RWPE2 (cell line): ENCODE measurements around the gene DNAH8.

Experiments used
- ATAC-seq: fragments of 200-7000 bp; cut with Tn5 transposase; 3 replicates; pipeline ENCODE4 v1.9.1; 2021; ENCODE audit warnings: low read depth
- DNase-seq: peaks from one replicate; pipeline ENCODE4 v3.0.0-alpha.2; 2020; ENCODE audit warnings: low spot score
- H3K27ac ChIP-seq: fragments of 450-650 bp; 2 replicates; pipeline ENCODE4 v1.5.1; 2017; ENCODE audit warnings: mild to moderate bottlenecking; ENCODE audit not compliant: poor library complexity, severe bottlenecking
- H3K27me3 ChIP-seq: fragments of 250-450 bp; sonication (Bioruptor Pico); 2 replicates; pipeline ENCODE4 v1.5.1; 2021; ENCODE audit warnings: mild to moderate bottlenecking, moderate library complexity; ENCODE audit not compliant: insufficient read depth, poor library complexity, severe bottlenecking
- H3K36me3 ChIP-seq: fragments of 250-450 bp; sonication (Bioruptor Pico); 2 replicates; pipeline ENCODE4 v1.5.1; 2020; ENCODE audit warnings: low read depth, mild to moderate bottlenecking, moderate library complexity
- H3K4me1 ChIP-seq: fragments of 250-450 bp; sonication (Bioruptor Pico); 2 replicates; pipeline ENCODE4 v1.5.1; 2021; ENCODE audit warnings: mild to moderate bottlenecking, moderate library complexity; ENCODE audit not compliant: insufficient read depth, poor library complexity, severe bottlenecking
- H3K4me3 ChIP-seq: fragments of 250-450 bp; sonication (Bioruptor Pico); 2 replicates; pipeline ENCODE4 v1.5.1; 2021; ENCODE audit warnings: mild to moderate bottlenecking, moderate library complexity; ENCODE audit not compliant: severe bottlenecking
- H3K9me3 ChIP-seq: fragments of 250-450 bp; sonication (Bioruptor Pico); 2 replicates; pipeline ENCODE4 v1.5.1; 2021; ENCODE audit warnings: mild to moderate bottlenecking, moderate library complexity; ENCODE audit not compliant: severe bottlenecking
- TF ChIP-seq, protein P1 (sequence below): fragments of 450-650 bp; IDR thresholded peaks from one replicate; pipeline ENCODE4 v1.5.1; 2017; ENCODE audit warnings: mild to moderate bottlenecking, moderate library complexity; ENCODE audit not compliant: poor library complexity, severe bottlenecking

The DNAH8 gene

DNA sequence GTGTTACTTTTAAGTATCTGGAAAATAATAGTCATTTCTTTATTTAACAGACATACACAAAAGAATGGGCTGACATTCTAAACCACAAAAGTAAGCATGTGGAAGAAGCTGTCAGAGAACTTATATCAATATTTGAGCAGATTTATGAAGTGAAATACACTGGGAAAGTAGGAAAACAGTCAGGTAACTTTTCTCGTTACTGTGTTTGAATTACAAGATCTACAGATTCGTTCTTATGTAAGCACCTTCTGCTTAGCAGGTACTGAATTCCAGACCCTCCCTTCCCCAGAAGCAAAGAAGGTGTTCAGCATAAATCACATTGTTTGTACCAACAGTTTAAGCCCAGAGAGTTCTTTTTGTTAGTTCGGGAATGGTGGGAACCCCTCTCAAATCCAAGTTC, 88.0 kb downstream of the DNAH8 start:
- no peaks in the 10 kb centered on the region for H3K9me3 ChIP-seq
- no peaks in the 10 kb centered on the region for H3K36me3 ChIP-seq
- no peaks in the 10 kb centered on the region for H3K27me3 ChIP-seq
- no peak overlapping the region for H3K4me3 ChIP-seq
- no peak overlapping the region for H3K27ac ChIP-seq
- DNase-seq, result no peak
- H3K4me1 ChIP-seq, result peaks cover 14% of the 10 kb centered on the region
- ATAC-seq, result no peak
- TF ChIP-seq, protein P1, sequence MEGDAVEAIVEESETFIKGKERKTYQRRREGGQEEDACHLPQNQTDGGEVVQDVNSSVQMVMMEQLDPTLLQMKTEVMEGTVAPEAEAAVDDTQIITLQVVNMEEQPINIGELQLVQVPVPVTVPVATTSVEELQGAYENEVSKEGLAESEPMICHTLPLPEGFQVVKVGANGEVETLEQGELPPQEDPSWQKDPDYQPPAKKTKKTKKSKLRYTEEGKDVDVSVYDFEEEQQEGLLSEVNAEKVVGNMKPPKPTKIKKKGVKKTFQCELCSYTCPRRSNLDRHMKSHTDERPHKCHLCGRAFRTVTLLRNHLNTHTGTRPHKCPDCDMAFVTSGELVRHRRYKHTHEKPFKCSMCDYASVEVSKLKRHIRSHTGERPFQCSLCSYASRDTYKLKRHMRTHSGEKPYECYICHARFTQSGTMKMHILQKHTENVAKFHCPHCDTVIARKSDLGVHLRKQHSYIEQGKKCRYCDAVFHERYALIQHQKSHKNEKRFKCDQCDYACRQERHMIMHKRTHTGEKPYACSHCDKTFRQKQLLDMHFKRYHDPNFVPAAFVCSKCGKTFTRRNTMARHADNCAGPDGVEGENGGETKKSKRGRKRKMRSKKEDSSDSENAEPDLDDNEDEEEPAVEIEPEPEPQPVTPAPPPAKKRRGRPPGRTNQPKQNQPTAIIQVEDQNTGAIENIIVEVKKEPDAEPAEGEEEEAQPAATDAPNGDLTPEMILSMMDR, result no peak

DNA sequence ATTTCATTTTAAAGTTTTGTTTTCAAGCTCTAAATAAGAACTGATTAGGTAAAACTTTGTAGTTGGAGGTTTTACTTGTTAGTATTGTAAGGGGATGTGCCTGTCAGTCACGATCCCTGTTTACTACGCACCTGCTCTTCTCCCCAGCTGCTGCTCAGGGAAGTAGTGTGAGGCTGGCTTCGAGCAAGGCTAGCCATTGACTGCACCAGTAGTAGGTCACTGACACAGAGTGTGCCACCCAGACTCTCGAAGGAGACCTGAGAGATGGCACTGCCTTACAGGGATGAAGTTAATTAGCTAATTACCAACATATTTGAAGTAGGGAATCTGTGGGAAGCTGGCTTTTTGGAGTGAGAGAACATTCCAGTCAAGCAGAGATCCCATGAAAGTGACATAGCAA, 89.2 kb downstream of the DNAH8 start:
- Histone ChIP-seq H3K27ac (no peak overlapping the region), H3K36me3 (no peaks in the 10 kb centered on the region), H3K27me3 (no peaks in the 10 kb centered on the region), H3K4me3 (no peak overlapping the region), H3K4me1 (peaks cover 8% of the 10 kb centered on the region), H3K9me3 (no peaks in the 10 kb centered on the region)
- DNase-seq, result no peak
- no peak for ATAC-seq
- TF ChIP-seq, protein P1, result no peak

DNA sequence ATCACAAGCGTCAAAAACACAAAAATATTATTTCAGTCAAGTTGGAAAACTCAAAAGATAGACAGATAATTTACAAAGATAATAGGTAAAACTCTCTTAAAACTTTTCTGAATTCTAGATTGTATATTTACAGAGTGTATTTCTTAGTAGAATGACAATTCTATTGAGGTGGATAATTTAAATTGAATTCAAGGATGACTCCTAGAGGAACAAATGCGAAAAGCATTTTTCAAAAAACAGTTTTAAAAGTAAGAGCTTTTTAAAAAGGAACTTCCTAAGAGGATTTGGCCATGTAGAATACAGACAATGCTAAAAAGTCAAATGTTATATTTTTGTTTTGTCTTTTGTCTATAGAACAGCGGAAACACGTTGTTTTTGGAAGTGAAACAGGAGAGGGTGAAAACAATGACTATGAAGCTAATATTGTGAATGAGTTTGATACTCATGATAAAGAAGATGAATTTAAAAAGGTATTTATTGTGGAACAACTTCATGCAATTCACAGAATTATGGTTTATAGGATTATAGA, 90.1 kb downstream of the DNAH8 start:
- no peak overlapping the region for H3K27ac ChIP-seq
- ATAC-seq (no peak), DNase-seq (no peak)
- H3K36me3 ChIP-seq, result no peaks in the 10 kb centered on the region
- TF ChIP-seq, protein P1, result peak; percentile 38
- no peaks in the 10 kb centered on the region for H3K27me3 ChIP-seq
- no peaks in the 10 kb centered on the region for H3K9me3 ChIP-seq
- H3K4me1 ChIP-seq, result no peaks in the 10 kb centered on the region
- no peak overlapping the region for H3K4me3 ChIP-seq

DNA sequence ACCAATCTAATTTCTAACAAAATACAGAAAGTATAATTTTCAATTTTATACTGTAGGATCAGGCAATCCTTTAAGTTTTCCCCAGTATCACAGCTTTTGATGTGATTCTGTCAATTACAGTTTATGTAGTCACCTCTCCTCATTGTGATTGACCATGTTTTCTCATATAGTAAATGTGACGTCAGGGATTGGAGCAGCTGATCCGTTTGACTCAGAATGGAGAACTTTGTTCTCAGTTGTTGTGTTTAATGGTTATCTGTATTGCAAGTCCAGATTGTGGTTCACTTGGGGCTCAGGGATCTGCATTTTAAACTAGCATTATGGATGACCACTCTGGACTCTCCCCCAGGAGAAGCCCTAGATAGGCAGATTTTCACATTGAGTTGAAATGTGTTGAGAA, 90.6 kb downstream of the DNAH8 start:
- H3K27ac ChIP-seq, result no peak overlapping the region
- ATAC-seq (no peak), DNase-seq (no peak)
- TF ChIP-seq, protein P1, result no peak
- H3K4me3 ChIP-seq, result no peak overlapping the region
- no peaks in the 10 kb centered on the region for H3K9me3 ChIP-seq
- H3K4me1 ChIP-seq, result no peaks in the 10 kb centered on the region
- H3K36me3 ChIP-seq, result no peaks in the 10 kb centered on the region
- H3K27me3 ChIP-seq, result no peaks in the 10 kb centered on the region

DNA sequence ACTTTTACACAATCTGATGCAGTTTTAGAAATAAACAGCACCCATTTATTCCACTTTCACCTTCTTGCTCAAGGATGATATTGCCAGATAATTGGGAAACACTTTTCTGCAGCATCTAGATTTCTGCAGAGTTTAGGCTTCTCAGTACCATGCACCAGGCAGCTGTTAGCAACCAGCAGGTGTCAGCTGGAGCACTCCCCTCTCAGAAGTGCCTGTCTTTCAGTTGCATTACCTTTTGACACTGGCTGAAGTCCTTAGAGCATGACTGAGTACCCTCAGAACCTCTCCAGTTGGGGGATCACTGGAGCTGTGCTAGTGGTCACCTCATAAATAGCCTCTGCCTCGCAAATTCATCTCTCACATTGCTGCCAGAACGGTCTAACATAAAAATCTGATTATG, 91.2 kb downstream of the DNAH8 start:
- H3K27me3 ChIP-seq, result no peaks in the 10 kb centered on the region
- no peaks in the 10 kb centered on the region for H3K36me3 ChIP-seq
- ATAC-seq (peak; percentile 41; the same call in 1 of the 3 replicates), DNase-seq (no peak)
- TF ChIP-seq, protein P1, result no peak
- H3K4me3 ChIP-seq, result no peak overlapping the region
- no peaks in the 10 kb centered on the region for H3K9me3 ChIP-seq
- no peaks in the 10 kb centered on the region for H3K4me1 ChIP-seq
- H3K27ac ChIP-seq, result no peak overlapping the region
